GM18858 (cell line): ENCODE results near the gene NCKAP1.
A peak's percentile ranks its signal among the peaks of the same experiment; 100 is the strongest.
"Not testable (repeated sequence)": the region's sequence is repeated elsewhere in the genome, so short reads cannot be mapped to it uniquely, and the experiment has no call there.

Experiments
- ATAC-seq: cut with Tn5 transposase; IDR thresholded peaks from one replicate; pipeline ENCODE4 v1.9.1; 2021; ENCODE audit not compliant: unreplicated experiment

NCKAP1 gene

GRCh38 chr2:183038341-183039300, at the start of gene NCKAP1:
TSS of gene NCKAP1 (minus strand) at chr2:183038457. CDS start at chr2:183038099, 358 bp downstream.
- peak; percentile 53 for ATAC-seq

GRCh38 chr2:183081911-183082310, 43.7 kb upstream of the NCKAP1 start:
- no peak for ATAC-seq

GRCh38 chr2:183079139-183079775, 41.0 kb upstream of the NCKAP1 start:
- ATAC-seq: peak; percentile 21

GRCh38 chr2:183078464-183079138, 40.3 kb upstream of the NCKAP1 start, which contains the start of gene DUSP19:
TSS of gene DUSP19 (plus strand) at chr2:183078747. CDS start at chr2:183078934, 187 bp downstream.
- ATAC-seq: peak; percentile 85

- no peak for ATAC-seq
Measured at GRCh38 chr2:183078163-183078463, 39.9 kb upstream of the NCKAP1 start.

- no peak for ATAC-seq
Measured at GRCh38 chr2:183072177-183072576, 33.9 kb upstream of the NCKAP1 start.

GRCh38 chr2:183070942-183071844, 32.9 kb upstream of the NCKAP1 start:
- no peak for ATAC-seq

- no peak for ATAC-seq
Measured at GRCh38 chr2:183069174-183069573, 30.9 kb upstream of the NCKAP1 start.

- no peak for ATAC-seq
Measured at GRCh38 chr2:183068561-183068960, 30.3 kb upstream of the NCKAP1 start.

- peak; percentile 82 for ATAC-seq
Measured at GRCh38 chr2:183063083-183063482, 24.8 kb upstream of the NCKAP1 start.

GRCh38 chr2:183060571-183061231, 22.4 kb upstream of the NCKAP1 start:
- no peak for ATAC-seq

- no peak for ATAC-seq
Measured at GRCh38 chr2:183059561-183059960, 21.3 kb upstream of the NCKAP1 start.

GRCh38 chr2:183057333-183057985, 19.2 kb upstream of the NCKAP1 start:
- ATAC-seq: peak; percentile 39

GRCh38 chr2:183049420-183049819, 11.2 kb upstream of the NCKAP1 start:
- no peak for ATAC-seq

GRCh38 chr2:183047486-183048125, 9.3 kb upstream of the NCKAP1 start:
- ATAC-seq: not testable (repeated sequence)

- not testable (repeated sequence) for ATAC-seq
Measured at GRCh38 chr2:183043580-183043979, 5.3 kb upstream of the NCKAP1 start.

- no peak for ATAC-seq
Measured at GRCh38 chr2:183040604-183041003, 2.3 kb upstream of the NCKAP1 start.

GRCh38 chr2:183037553-183038340, 510 bp downstream of the NCKAP1 start:
- peak; percentile 6 for ATAC-seq
